Panc1 (cell line): ENCODE measurements around the gene KRTAP9-2. TPM values are rescaled to one million over a fixed set of nuclear protein-coding genes. Genes with fewer than 3 reads are reported as not detected.

Experiments
- ATAC-seq: fragments of 200-7000 bp; cut with Tn5 transposase; 2 replicates; pipeline ENCODE4 v1.9.1; 2020; ENCODE audit warnings: mild to moderate bottlenecking, moderate library complexity
- BruUV-seq: library from RNA; stranded (reverse); fragments of 400-500 nt; replicated peaks from 2 replicates; lab custom pipeline; 2021; lab: Mats Ljungman, UMichigan
- CTCF ChIA-PET: fragments of 300-600 bp; sonication (Branson Sonifier 250); formaldehyde crosslinking; loops from one replicate; lab custom pipeline; 2022; ENCODE audit warnings: antibody characterized with exemption; lab: Charles Lee
- POLR2A ChIA-PET: fragments of 300-600 bp; sonication (Branson Sonifier 250); formaldehyde crosslinking; loops from one replicate; lab custom pipeline; 2022; ENCODE audit warnings: antibody characterized with exemption; lab: Charles Lee
- DNase-seq: peaks from one replicate; pipeline ENCODE4 v3.0.0-alpha.2; 2010; ENCODE audit warnings: low read depth, low spot score
- H3K27ac ChIP-seq: 2 replicates; pipeline ENCODE4 v1.5.1; 2011; ENCODE audit warnings: mild to moderate bottlenecking, low read length, inconsistent platforms
- H3K27me3 ChIP-seq: fragments of 200-500 bp; sonication (Bioruptor generic); 2 replicates; pipeline ENCODE4 v1.6.0; 2014; ENCODE audit warnings: low read length, inconsistent platforms; ENCODE audit not compliant: control insufficient read depth, insufficient read depth
- H3K36me3 ChIP-seq: fragments of 200-500 bp; sonication (Bioruptor generic); 2 replicates; pipeline ENCODE4 v1.5.1; 2014; ENCODE audit warnings: inconsistent platforms, mild to moderate bottlenecking, low read length, moderate library complexity; ENCODE audit not compliant: control insufficient read depth, insufficient read depth
- H3K4me1 ChIP-seq: 2 replicates; pipeline ENCODE4 v1.5.1; 2011; ENCODE audit warnings: inconsistent platforms, mild to moderate bottlenecking, low read length, moderate library complexity; ENCODE audit not compliant: control insufficient read depth, insufficient read depth
- H3K4me3 ChIP-seq, 2 experiments: 2 replicates each; pipeline ENCODE4 v1.5.1; 2011 to 2012; ENCODE audit warnings: low read depth in 2 of 2, low read length in 2 of 2, mild to moderate bottlenecking in 2 of 2, inconsistent platforms in 1 of 2, moderate library complexity in 1 of 2
- H3K9me3 ChIP-seq: fragments of 200-500 bp; sonication (Bioruptor generic); 2 replicates; pipeline ENCODE4 v1.5.1; 2014; ENCODE audit warnings: low read depth, mild to moderate bottlenecking, inconsistent platforms, low read length, moderate library complexity; ENCODE audit not compliant: control insufficient read depth, insufficient read depth
- POLR2AphosphoS5 ChIP-seq: IDR thresholded peaks from 2 replicates; pipeline ENCODE4 v1.6.1; 2012; ENCODE audit warnings: mild to moderate bottlenecking, low read depth, low read length, moderate library complexity
- SIN3A ChIP-seq: IDR thresholded peaks from 2 replicates; pipeline ENCODE4 v1.6.1; 2012; ENCODE audit warnings: low read depth, mild to moderate bottlenecking, low read length, moderate library complexity, borderline replicate concordance; ENCODE audit not compliant: insufficient read depth
- TCF7L2 ChIP-seq: IDR thresholded peaks from 2 replicates; pipeline ENCODE4 v1.6.1; 2011; ENCODE audit warnings: mild to moderate bottlenecking, low read depth, low read length, inconsistent platforms
- in situ Hi-C: cut with HindIII; loops from 2 replicates; pipeline ENCODE4 v1.10.0; 2016; ENCODE audit warnings: low sequenced_read_pairs, low pct_unique_long_range_greater_than_20kb
- intact Hi-C: fragments of 100-400 bp; cut with micrococcal nuclease; formaldehyde crosslinking; loops from one replicate; pipeline ENCODE4 v1.10.0; 2022; ENCODE audit not compliant: unreplicated experiment
- total RNA-seq: library from RNA; stranded (reverse); gene quantifications from one replicate; pipeline ENCODE4 v1.2.1, GENCODE V29; 2021; ENCODE audit not compliant: unreplicated experiment
- TF ChIP-seq, protein P1 (sequence below), 2 experiments: IDR thresholded peaks; 2 replicates each; pipeline ENCODE4 v1.6.1; 2011 to 2012; ENCODE audit warnings: low read depth in 2 of 2, control low read depth in 1 of 2, low read length in 1 of 2, mild to moderate bottlenecking in 1 of 2, moderate library complexity in 1 of 2; ENCODE audit not compliant: insufficient read depth in 1 of 2
- TF ChIP-seq, protein P2 (sequence below): fragments of 450-650 bp; IDR thresholded peaks from 2 replicates; pipeline ENCODE4 v1.5.1; 2017; ENCODE audit warnings: mild to moderate bottlenecking

Gene KRTAP9-2
- total RNA-seq, 1 experiment from 2014 or later: not detected

DNA sequence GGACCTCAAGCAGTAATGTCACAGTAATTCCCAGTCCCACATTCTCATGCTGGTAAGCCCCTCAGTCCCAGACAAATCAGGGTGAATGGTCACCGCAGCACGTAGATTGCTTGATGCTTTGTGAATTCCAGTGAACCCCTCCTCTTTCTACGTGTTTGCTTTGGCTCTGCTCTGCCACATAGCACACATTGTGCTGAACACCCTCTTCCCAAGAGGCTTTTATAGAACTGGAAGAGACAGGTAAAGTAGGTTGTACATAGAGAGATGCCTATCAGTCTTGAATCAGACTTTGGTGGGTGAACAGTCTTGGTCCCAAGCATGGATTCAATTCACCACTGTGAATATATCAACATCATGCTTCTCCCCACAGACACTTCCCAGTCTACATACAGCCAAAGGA lies 38.2 kb downstream of the KRTAP9-2 start:
- in situ Hi-C loops (no loop called here), intact Hi-C loops (no loop called here)
- CTCF ChIA-PET: no interaction called here
- Histone ChIP-seq H3K9me3 (no peaks in the 10 kb centered on the region), H3K4me1 (no peaks in the 10 kb centered on the region), H3K36me3 (no peaks in the 10 kb centered on the region), H3K4me3 (no peak overlapping the region), H3K27me3 (peaks cover 15% of the 10 kb centered on the region), H3K27ac (no peak overlapping the region)
- POLR2A ChIA-PET: no interaction called here
- DNase-seq (no peak), ATAC-seq (no peak)
- TF ChIP-seq, protein P1, sequence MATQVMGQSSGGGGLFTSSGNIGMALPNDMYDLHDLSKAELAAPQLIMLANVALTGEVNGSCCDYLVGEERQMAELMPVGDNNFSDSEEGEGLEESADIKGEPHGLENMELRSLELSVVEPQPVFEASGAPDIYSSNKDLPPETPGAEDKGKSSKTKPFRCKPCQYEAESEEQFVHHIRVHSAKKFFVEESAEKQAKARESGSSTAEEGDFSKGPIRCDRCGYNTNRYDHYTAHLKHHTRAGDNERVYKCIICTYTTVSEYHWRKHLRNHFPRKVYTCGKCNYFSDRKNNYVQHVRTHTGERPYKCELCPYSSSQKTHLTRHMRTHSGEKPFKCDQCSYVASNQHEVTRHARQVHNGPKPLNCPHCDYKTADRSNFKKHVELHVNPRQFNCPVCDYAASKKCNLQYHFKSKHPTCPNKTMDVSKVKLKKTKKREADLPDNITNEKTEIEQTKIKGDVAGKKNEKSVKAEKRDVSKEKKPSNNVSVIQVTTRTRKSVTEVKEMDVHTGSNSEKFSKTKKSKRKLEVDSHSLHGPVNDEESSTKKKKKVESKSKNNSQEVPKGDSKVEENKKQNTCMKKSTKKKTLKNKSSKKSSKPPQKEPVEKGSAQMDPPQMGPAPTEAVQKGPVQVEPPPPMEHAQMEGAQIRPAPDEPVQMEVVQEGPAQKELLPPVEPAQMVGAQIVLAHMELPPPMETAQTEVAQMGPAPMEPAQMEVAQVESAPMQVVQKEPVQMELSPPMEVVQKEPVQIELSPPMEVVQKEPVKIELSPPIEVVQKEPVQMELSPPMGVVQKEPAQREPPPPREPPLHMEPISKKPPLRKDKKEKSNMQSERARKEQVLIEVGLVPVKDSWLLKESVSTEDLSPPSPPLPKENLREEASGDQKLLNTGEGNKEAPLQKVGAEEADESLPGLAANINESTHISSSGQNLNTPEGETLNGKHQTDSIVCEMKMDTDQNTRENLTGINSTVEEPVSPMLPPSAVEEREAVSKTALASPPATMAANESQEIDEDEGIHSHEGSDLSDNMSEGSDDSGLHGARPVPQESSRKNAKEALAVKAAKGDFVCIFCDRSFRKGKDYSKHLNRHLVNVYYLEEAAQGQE (IDR thresholded peaks at IDR 0.05; ENCODE audit: insufficient read depth in 1 of 2, low read depth in 2 of 2, low read length in 1 of 2): no peak
- no peak for TF ChIP-seq POLR2AphosphoS5
- TF ChIP-seq, protein P2, sequence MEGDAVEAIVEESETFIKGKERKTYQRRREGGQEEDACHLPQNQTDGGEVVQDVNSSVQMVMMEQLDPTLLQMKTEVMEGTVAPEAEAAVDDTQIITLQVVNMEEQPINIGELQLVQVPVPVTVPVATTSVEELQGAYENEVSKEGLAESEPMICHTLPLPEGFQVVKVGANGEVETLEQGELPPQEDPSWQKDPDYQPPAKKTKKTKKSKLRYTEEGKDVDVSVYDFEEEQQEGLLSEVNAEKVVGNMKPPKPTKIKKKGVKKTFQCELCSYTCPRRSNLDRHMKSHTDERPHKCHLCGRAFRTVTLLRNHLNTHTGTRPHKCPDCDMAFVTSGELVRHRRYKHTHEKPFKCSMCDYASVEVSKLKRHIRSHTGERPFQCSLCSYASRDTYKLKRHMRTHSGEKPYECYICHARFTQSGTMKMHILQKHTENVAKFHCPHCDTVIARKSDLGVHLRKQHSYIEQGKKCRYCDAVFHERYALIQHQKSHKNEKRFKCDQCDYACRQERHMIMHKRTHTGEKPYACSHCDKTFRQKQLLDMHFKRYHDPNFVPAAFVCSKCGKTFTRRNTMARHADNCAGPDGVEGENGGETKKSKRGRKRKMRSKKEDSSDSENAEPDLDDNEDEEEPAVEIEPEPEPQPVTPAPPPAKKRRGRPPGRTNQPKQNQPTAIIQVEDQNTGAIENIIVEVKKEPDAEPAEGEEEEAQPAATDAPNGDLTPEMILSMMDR: no peak
- TF ChIP-seq TCF7L2: no peak
- no peak for TF ChIP-seq SIN3A
- no TSS peak for BruUV-seq

DNA sequence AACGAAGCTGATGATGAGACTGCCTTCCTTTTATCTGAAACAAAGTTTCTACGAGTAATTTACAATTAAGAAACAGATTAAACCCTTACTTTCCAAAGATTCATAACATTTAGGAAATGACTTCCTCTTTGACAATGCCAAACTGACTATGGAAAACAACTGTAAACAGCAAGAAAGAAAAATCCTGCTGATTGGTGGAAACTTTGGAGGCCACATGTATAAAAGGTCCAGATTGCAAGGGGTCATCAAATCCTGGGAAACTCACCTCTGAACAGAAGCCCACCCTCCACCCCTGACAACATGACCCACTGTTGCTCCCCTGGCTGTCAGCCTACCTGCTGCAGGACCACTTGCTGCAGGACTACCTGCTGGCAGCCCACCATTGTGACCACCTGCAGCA lies 38.6 kb downstream of the KRTAP9-2 start, which contains the start of gene KRTAP9-6:
Gene KRTAP9-6 (plus strand): TSS at position 301 of the 400 bp plus-strand sequence. CDS start 0 bp downstream, at position 301.
- CTCF ChIA-PET: no interaction called here

More for the DNA sequence above, 38.6 kb downstream of the KRTAP9-2 start, which contains the start of gene KRTAP9-6:
- TF ChIP-seq, protein P2: no peak
- POLR2A ChIA-PET: no interaction called here
- in situ Hi-C loops (no loop called here), intact Hi-C loops (no loop called here)
- peaks cover 15% of the 10 kb centered on the region for H3K27me3 ChIP-seq
- H3K9me3 ChIP-seq: no peaks in the 10 kb centered on the region
- BruUV-seq: no TSS peak
- DNase-seq: no peak
- no peak within 1 kb of the TSS for H3K4me3 ChIP-seq
- no peaks in the 10 kb centered on the region for H3K36me3 ChIP-seq
- H3K4me1 ChIP-seq: no peaks in the 10 kb centered on the region
- no peak for ATAC-seq
- H3K27ac ChIP-seq: no peak within 1 kb of the TSS
